Stimulated activated memory B cell treated with anti-CD40 and anti-IgM and Interleukin-4, amounts not matched to agents 10 μg/mL and 1 μg/mL and 100 μg/mL, for 72 hours (primary cell): ENCODE results near the gene BNC2.
"Not testable (repeated sequence)": the region's sequence is repeated elsewhere in the genome, so short reads cannot be mapped to it uniquely, and the experiment has no call there.

Experiments
- ATAC-seq: fragments of 150-1000 bp; cut with Tn5 transposase; 2 replicates; pipeline ENCODE4 v1.10.0; 2021
- H3K27ac Mint-ChIP-seq: one replicate; pipeline ENCODE4 v1.8.0; 2022; ENCODE audit warnings: mild to moderate bottlenecking, mixed read lengths
- H3K27me3 Mint-ChIP-seq: one replicate; pipeline ENCODE4 v1.8.0; 2022; ENCODE audit warnings: mixed read lengths
- H3K36me3 Mint-ChIP-seq: one replicate; pipeline ENCODE4 v1.8.0; 2022; ENCODE audit warnings: mixed read lengths
- H3K4me1 Mint-ChIP-seq: one replicate; pipeline ENCODE4 v1.8.0; 2022; ENCODE audit warnings: mixed read lengths
- H3K4me3 Mint-ChIP-seq: one replicate; pipeline ENCODE4 v1.8.0; 2022; ENCODE audit warnings: mild to moderate bottlenecking, moderate library complexity, mixed read lengths
- H3K9me3 Mint-ChIP-seq: one replicate; pipeline ENCODE4 v1.8.0; 2022; ENCODE audit warnings: mixed read lengths

The BNC2 gene

GRCh38 chr9:16551692-16552091 lies 318.8 kb downstream of the BNC2 start:
- Mint-ChIP-seq H3K36me3 (no peaks in the 10 kb centered on the region), H3K27ac (no peak overlapping the region), H3K9me3 (no peaks in the 10 kb centered on the region), H3K4me3 (no peak overlapping the region), H3K27me3 (no peaks in the 10 kb centered on the region), H3K4me1 (no peaks in the 10 kb centered on the region)
- ATAC-seq = no peak

- Mint-ChIP-seq H3K4me3 (no peak overlapping the region), H3K36me3 (no peaks in the 10 kb centered on the region), H3K4me1 (no peaks in the 10 kb centered on the region), H3K27ac (no peak overlapping the region), H3K9me3 (no peaks in the 10 kb centered on the region), H3K27me3 (no peaks in the 10 kb centered on the region)
- no peak for ATAC-seq
Measured at GRCh38 chr9:16545639-16546038, 324.8 kb downstream of the BNC2 start.

- H3K4me1 Mint-ChIP-seq = no peaks in the 10 kb centered on the region
- ATAC-seq = no peak
- H3K36me3 Mint-ChIP-seq = no peaks in the 10 kb centered on the region
- H3K27ac Mint-ChIP-seq = no peak overlapping the region
- no peak overlapping the region for H3K4me3 Mint-ChIP-seq
- H3K27me3 Mint-ChIP-seq = no peaks in the 10 kb centered on the region
- no peaks in the 10 kb centered on the region for H3K9me3 Mint-ChIP-seq
Measured at GRCh38 chr9:16544842-16545241, 325.6 kb downstream of the BNC2 start.

GRCh38 chr9:16543686-16544085 lies 326.8 kb downstream of the BNC2 start:
- Mint-ChIP-seq H3K4me3 (no peak overlapping the region), H3K4me1 (no peaks in the 10 kb centered on the region), H3K27ac (no peak overlapping the region), H3K9me3 (peaks cover 3% of the 10 kb centered on the region), H3K36me3 (no peaks in the 10 kb centered on the region), H3K27me3 (no peaks in the 10 kb centered on the region)
- ATAC-seq = no peak

- H3K36me3 Mint-ChIP-seq = no peaks in the 10 kb centered on the region
- H3K4me3 Mint-ChIP-seq = no peak overlapping the region
- H3K27ac Mint-ChIP-seq = no peak overlapping the region
- ATAC-seq = no peak
- H3K9me3 Mint-ChIP-seq = peaks cover 3% of the 10 kb centered on the region
- no peaks in the 10 kb centered on the region for H3K4me1 Mint-ChIP-seq
- H3K27me3 Mint-ChIP-seq = no peaks in the 10 kb centered on the region
Measured at GRCh38 chr9:16543225-16543624, 327.2 kb downstream of the BNC2 start.

- ATAC-seq = no peak
- Mint-ChIP-seq H3K4me3 (no peak overlapping the region), H3K4me1 (no peaks in the 10 kb centered on the region), H3K9me3 (peaks cover 3% of the 10 kb centered on the region), H3K27me3 (no peaks in the 10 kb centered on the region), H3K36me3 (no peaks in the 10 kb centered on the region), H3K27ac (no peak overlapping the region)
Measured at GRCh38 chr9:16542290-16542689, 328.2 kb downstream of the BNC2 start.

GRCh38 chr9:16540743-16541613 lies 329.5 kb downstream of the BNC2 start:
- Mint-ChIP-seq H3K27ac (no peak overlapping the region), H3K4me1 (no peaks in the 10 kb centered on the region), H3K27me3 (no peaks in the 10 kb centered on the region), H3K4me3 (no peak overlapping the region), H3K9me3 (peaks cover 3% of the 10 kb centered on the region), H3K36me3 (no peaks in the 10 kb centered on the region)
- no peak for ATAC-seq

GRCh38 chr9:16539626-16540025 lies 330.8 kb downstream of the BNC2 start:
- not testable (repeated sequence) for H3K4me1 Mint-ChIP-seq, H3K27ac Mint-ChIP-seq, H3K27me3 Mint-ChIP-seq, H3K4me3 Mint-ChIP-seq, H3K36me3 Mint-ChIP-seq, ATAC-seq, H3K9me3 Mint-ChIP-seq

- no peak for ATAC-seq
- no peaks in the 10 kb centered on the region for H3K4me1 Mint-ChIP-seq
- no peaks in the 10 kb centered on the region for H3K27me3 Mint-ChIP-seq
- no peak overlapping the region for H3K27ac Mint-ChIP-seq
- H3K4me3 Mint-ChIP-seq = no peak overlapping the region
- no peaks in the 10 kb centered on the region for H3K36me3 Mint-ChIP-seq
- H3K9me3 Mint-ChIP-seq = peaks cover 3% of the 10 kb centered on the region
Measured at GRCh38 chr9:16535555-16535954, 334.9 kb downstream of the BNC2 start.

- H3K27ac Mint-ChIP-seq = no peak overlapping the region
- no peak overlapping the region for H3K4me3 Mint-ChIP-seq
- no peaks in the 10 kb centered on the region for H3K36me3 Mint-ChIP-seq
- ATAC-seq = no peak
- no peaks in the 10 kb centered on the region for H3K4me1 Mint-ChIP-seq
- H3K9me3 Mint-ChIP-seq = no peaks in the 10 kb centered on the region
- H3K27me3 Mint-ChIP-seq = no peaks in the 10 kb centered on the region
Measured at GRCh38 chr9:16532681-16533450, 337.6 kb downstream of the BNC2 start.

- ATAC-seq = no peak
- H3K27ac Mint-ChIP-seq = no peak overlapping the region
- no peaks in the 10 kb centered on the region for H3K9me3 Mint-ChIP-seq
- no peaks in the 10 kb centered on the region for H3K36me3 Mint-ChIP-seq
- H3K4me3 Mint-ChIP-seq = no peak overlapping the region
- no peaks in the 10 kb centered on the region for H3K4me1 Mint-ChIP-seq
- no peaks in the 10 kb centered on the region for H3K27me3 Mint-ChIP-seq
Measured at GRCh38 chr9:16532272-16532671, 338.2 kb downstream of the BNC2 start.

GRCh38 chr9:16530669-16531642 lies 339.5 kb downstream of the BNC2 start:
- H3K9me3 Mint-ChIP-seq = no peaks in the 10 kb centered on the region
- no peak overlapping the region for H3K4me3 Mint-ChIP-seq
- H3K4me1 Mint-ChIP-seq = no peaks in the 10 kb centered on the region
- H3K36me3 Mint-ChIP-seq = no peaks in the 10 kb centered on the region
- H3K27ac Mint-ChIP-seq = no peak overlapping the region
- H3K27me3 Mint-ChIP-seq = no peaks in the 10 kb centered on the region
- no peak for ATAC-seq

GRCh38 chr9:16527573-16527972 lies 342.9 kb downstream of the BNC2 start:
- Mint-ChIP-seq H3K36me3 (no peaks in the 10 kb centered on the region), H3K4me1 (no peaks in the 10 kb centered on the region), H3K27me3 (no peaks in the 10 kb centered on the region), H3K4me3 (no peak overlapping the region), H3K9me3 (no peaks in the 10 kb centered on the region), H3K27ac (no peak overlapping the region)
- ATAC-seq = no peak

- no peaks in the 10 kb centered on the region for H3K36me3 Mint-ChIP-seq
- no peaks in the 10 kb centered on the region for H3K27me3 Mint-ChIP-seq
- H3K27ac Mint-ChIP-seq = no peak overlapping the region
- H3K4me1 Mint-ChIP-seq = no peaks in the 10 kb centered on the region
- no peak for ATAC-seq
- no peak overlapping the region for H3K4me3 Mint-ChIP-seq
- H3K9me3 Mint-ChIP-seq = no peaks in the 10 kb centered on the region
Measured at GRCh38 chr9:16526380-16526779, 344.1 kb downstream of the BNC2 start.

- ATAC-seq = no peak
- Mint-ChIP-seq H3K36me3 (no peaks in the 10 kb centered on the region), H3K4me1 (no peaks in the 10 kb centered on the region), H3K27ac (no peak overlapping the region), H3K4me3 (no peak overlapping the region), H3K27me3 (no peaks in the 10 kb centered on the region), H3K9me3 (no peaks in the 10 kb centered on the region)
Measured at GRCh38 chr9:16524823-16525222, 345.6 kb downstream of the BNC2 start.
